ENCODE results near the gene ADAMTS3. TPM values are rescaled to one million over a fixed set of nuclear protein-coding genes. Genes with fewer than 3 reads are reported as not detected.

ADAMTS3 gene
- total and polyA plus RNA-seq, 2 of the 13 experiments (the other 11 are each of a cell fraction or from before 2014, with no cell fraction given) = not detected

DNA sequence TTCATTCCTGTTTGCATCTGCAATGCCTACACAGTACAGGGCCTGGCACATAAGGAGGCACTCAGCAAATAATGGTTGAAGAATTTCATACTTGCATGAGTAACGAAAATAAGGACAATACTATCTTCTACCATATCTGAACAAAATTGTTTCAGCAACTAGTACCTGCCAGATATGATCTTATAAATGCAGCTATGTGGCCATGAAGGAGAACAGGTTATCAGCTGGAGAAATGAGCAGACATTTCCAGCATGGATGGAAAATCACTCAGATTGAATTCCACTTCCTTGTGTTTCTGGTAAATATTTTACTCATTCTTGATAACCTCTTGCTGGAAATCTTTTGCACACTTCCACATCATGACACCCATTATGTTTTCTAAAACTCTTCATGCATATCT is 204.0 kb downstream of the ADAMTS3 start:
- 0% methylated on average over 1 of the region's 1 CpG for WGBS (ENCODE audit: low lambda C conversion rate)
- ChIA-PET CTCF (ENCODE audit: low intra/inter-chr PET ratio, low total read pairs) (no interaction called here), POLR2A (no interaction called here)
- DNase-seq (ENCODE audit: low spot score) (no peak), ATAC-seq (no peak), FAIRE-seq (no peak)
- H3K4me1 ChIP-seq (ENCODE audit: insufficient read depth, low read length) = no peaks in the 10 kb centered on the region
- no peaks in the 10 kb centered on the region; a peak in 1 of 5 replicates for H3K27me3 ChIP-seq (ENCODE audit: control insufficient read depth in 1 of 2, insufficient read depth in 2 of 2, low read length in 2 of 2)
- H3K36me3 ChIP-seq (replicated peaks in 1 of 2; ENCODE audit: control insufficient read depth in 1 of 2, insufficient read depth in 2 of 2, low read length in 2 of 2) = no peaks in the 10 kb centered on the region
- no peaks in the 10 kb centered on the region for H4K20me1 ChIP-seq (ENCODE audit: insufficient read depth, low read length)
- H3K4me2 ChIP-seq (ENCODE audit: low read depth, low read length) = no peak overlapping the region
- no peak overlapping the region for H3K27ac ChIP-seq (ENCODE audit: extremely low read length, insufficient read depth, low read length)
- TF ChIP-seq ZNF543 (CRISPR knock-in tag; IDR thresholded peaks at IDR 0.05) (no peak), HIVEP1 (CRISPR knock-in tag; IDR thresholded peaks at IDR 0.05) (no peak), ZNF256 (CRISPR knock-in tag; conservative IDR thresholded peaks at IDR 0.05) (no peak), ARHGAP35 (CRISPR knock-in tag; IDR thresholded peaks at IDR 0.05; ENCODE audit: borderline replicate concordance) (no peak), KDM6A (CRISPR knock-in tag; IDR thresholded peaks at IDR 0.05; ENCODE audit: low read depth) (no peak), ZNF10 (CRISPR knock-in tag; IDR thresholded peaks at IDR 0.05; ENCODE audit: borderline replicate concordance, low read depth) (no peak), POLR2AphosphoS5 (IDR thresholded peaks at IDR 0.05; ENCODE audit: low read depth, low read length) (no peak), LCORL (IDR thresholded peaks at IDR 0.05) (no peak), LCORL (CRISPR knock-in tag; IDR thresholded peaks at IDR 0.05) (no peak), KDM5B (CRISPR knock-in tag; IDR thresholded peaks at IDR 0.05; ENCODE audit: borderline replicate concordance) (no peak), ZNF331 (CRISPR knock-in tag; IDR thresholded peaks at IDR 0.05) (no peak), ZBTB46 (CRISPR knock-in tag; IDR thresholded peaks at IDR 0.05; ENCODE audit: borderline replicate concordance) (no peak), MTA3 (CRISPR knock-in tag; IDR thresholded peaks at IDR 0.05) (no peak), ZEB1 (IDR thresholded peaks at IDR 0.05; ENCODE audit: insufficient replicate concordance, low read depth) (no peak), U2AF2 (IDR thresholded peaks at IDR 0.05; ENCODE audit: low read depth, low read length) (no peak), ZNF30 (CRISPR knock-in tag; IDR thresholded peaks at IDR 0.05) (no peak), HIC2 (CRISPR knock-in tag; IDR thresholded peaks at IDR 0.05; ENCODE audit: low read depth) (no peak), POLR2A (IDR thresholded peaks at IDR 0.05; ENCODE audit: insufficient read depth in 1 of 2, low read depth in 2 of 2, low read length in 2 of 2) (no peak), SRSF9 (IDR thresholded peaks at IDR 0.05; ENCODE audit: borderline replicate concordance, insufficient read depth, low read depth, low read length, poor library complexity, severe bottlenecking) (no peak), SIN3A (IDR thresholded peaks at IDR 0.05; ENCODE audit: borderline replicate concordance, low read depth, low read length) (no peak)
- TF ChIP-seq, protein P1, sequence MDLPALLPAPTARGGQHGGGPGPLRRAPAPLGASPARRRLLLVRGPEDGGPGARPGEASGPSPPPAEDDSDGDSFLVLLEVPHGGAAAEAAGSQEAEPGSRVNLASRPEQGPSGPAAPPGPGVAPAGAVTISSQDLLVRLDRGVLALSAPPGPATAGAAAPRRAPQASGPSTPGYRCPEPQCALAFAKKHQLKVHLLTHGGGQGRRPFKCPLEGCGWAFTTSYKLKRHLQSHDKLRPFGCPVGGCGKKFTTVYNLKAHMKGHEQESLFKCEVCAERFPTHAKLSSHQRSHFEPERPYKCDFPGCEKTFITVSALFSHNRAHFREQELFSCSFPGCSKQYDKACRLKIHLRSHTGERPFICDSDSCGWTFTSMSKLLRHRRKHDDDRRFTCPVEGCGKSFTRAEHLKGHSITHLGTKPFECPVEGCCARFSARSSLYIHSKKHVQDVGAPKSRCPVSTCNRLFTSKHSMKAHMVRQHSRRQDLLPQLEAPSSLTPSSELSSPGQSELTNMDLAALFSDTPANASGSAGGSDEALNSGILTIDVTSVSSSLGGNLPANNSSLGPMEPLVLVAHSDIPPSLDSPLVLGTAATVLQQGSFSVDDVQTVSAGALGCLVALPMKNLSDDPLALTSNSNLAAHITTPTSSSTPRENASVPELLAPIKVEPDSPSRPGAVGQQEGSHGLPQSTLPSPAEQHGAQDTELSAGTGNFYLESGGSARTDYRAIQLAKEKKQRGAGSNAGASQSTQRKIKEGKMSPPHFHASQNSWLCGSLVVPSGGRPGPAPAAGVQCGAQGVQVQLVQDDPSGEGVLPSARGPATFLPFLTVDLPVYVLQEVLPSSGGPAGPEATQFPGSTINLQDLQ (CRISPR knock-in tag; IDR thresholded peaks at IDR 0.05) = no peak
- BruUV-seq (replicated peaks) = no TSS peak
- no peaks in the 10 kb centered on the region for H3K9me3 ChIP-seq (ENCODE audit: low read length)
- in situ Hi-C loops (cut with HindIII; ENCODE audit: extremely low pct_ligation_motif_present, low pct_unique_long_range_greater_than_20kb) (no loop called here), intact Hi-C loops (cut with micrococcal nuclease; ENCODE audit: unreplicated experiment) (no loop called here)
- H3K4me3 ChIP-seq (replicated peaks in 1 of 3; ENCODE audit: insufficient read depth in 1 of 3, low read depth in 2 of 3, low read length in 3 of 3) = no peak overlapping the region
- no peaks in the 10 kb centered on the region for H3K79me2 ChIP-seq (ENCODE audit: insufficient read depth, low read length)
- no peak overlapping the region for H2AFZ ChIP-seq (ENCODE audit: low read length)
- H3K9ac ChIP-seq (ENCODE audit: insufficient read depth, low read depth, low read length) = no peak overlapping the region

Data from HepG2 (cell line).